ENCODE data around the gene LIMCH1.
"Not testable (repeated sequence)": the region's sequence is repeated elsewhere in the genome, so short reads cannot be mapped to it uniquely, and the experiment has no call there.

Gene LIMCH1

GRCh38 chr4:41640906-41641305, 102.9 kb downstream of the LIMCH1 start:
- no peaks in the 10 kb centered on the region for H3K36me3 ChIP-seq (ENCODE audit: control insufficient read depth, insufficient read depth, low read length)
- no peak overlapping the region for H3K9ac ChIP-seq (ENCODE audit: low read length)
- no peak overlapping the region for H3K4me3 ChIP-seq (ENCODE audit: low read length)
- H3K4me1 ChIP-seq (ENCODE audit: control insufficient read depth, insufficient read depth, low read length): peaks cover 6% of the 10 kb centered on the region
- H3K9me3 ChIP-seq (ENCODE audit: control insufficient read depth, low read length): no peaks in the 10 kb centered on the region
- H3K27me3 ChIP-seq (ENCODE audit: control insufficient read depth, insufficient read depth, low read length): peaks cover 6% of the 10 kb centered on the region

- not testable (repeated sequence) for H3K9ac ChIP-seq (ENCODE audit: low read length); H3K4me1 ChIP-seq (ENCODE audit: control insufficient read depth, insufficient read depth, low read length); H3K36me3 ChIP-seq (ENCODE audit: control insufficient read depth, insufficient read depth, low read length); H3K9me3 ChIP-seq (ENCODE audit: control insufficient read depth, low read length); H3K4me3 ChIP-seq (ENCODE audit: low read length); H3K27me3 ChIP-seq (ENCODE audit: control insufficient read depth, insufficient read depth, low read length)
These were observed 104.8 kb downstream of the LIMCH1 start for GRCh38 chr4:41642746-41643145.

GRCh38 chr4:41643331-41643730, 105.4 kb downstream of the LIMCH1 start:
- H3K27me3 ChIP-seq (ENCODE audit: control insufficient read depth, insufficient read depth, low read length): peaks cover 6% of the 10 kb centered on the region
- H3K36me3 ChIP-seq (ENCODE audit: control insufficient read depth, insufficient read depth, low read length): no peaks in the 10 kb centered on the region
- no peak overlapping the region for H3K9ac ChIP-seq (ENCODE audit: low read length)
- H3K4me1 ChIP-seq (ENCODE audit: control insufficient read depth, insufficient read depth, low read length): peaks cover 6% of the 10 kb centered on the region
- H3K9me3 ChIP-seq (ENCODE audit: control insufficient read depth, low read length): no peaks in the 10 kb centered on the region
- H3K4me3 ChIP-seq (ENCODE audit: low read length): no peak overlapping the region

GRCh38 chr4:41644288-41644914, 106.4 kb downstream of the LIMCH1 start:
- H3K9ac ChIP-seq (ENCODE audit: low read length): no peak overlapping the region
- H3K4me3 ChIP-seq (ENCODE audit: low read length): no peak overlapping the region

GRCh38 chr4:41644915-41645295, 106.9 kb downstream of the LIMCH1 start:
- Histone ChIP-seq H3K4me1 (ENCODE audit: control insufficient read depth, insufficient read depth, low read length) (peaks cover 6% of the 10 kb centered on the region), H3K36me3 (ENCODE audit: control insufficient read depth, insufficient read depth, low read length) (no peaks in the 10 kb centered on the region), H3K27me3 (ENCODE audit: control insufficient read depth, insufficient read depth, low read length) (peaks cover 6% of the 10 kb centered on the region), H3K9me3 (ENCODE audit: control insufficient read depth, low read length) (no peaks in the 10 kb centered on the region), H3K4me3 (ENCODE audit: low read length) (no peak overlapping the region), H3K9ac (ENCODE audit: low read length) (no peak overlapping the region)

More at GRCh38 chr4:41644288-41644914, 106.4 kb downstream of the LIMCH1 start:
- H3K27me3 ChIP-seq (ENCODE audit: control insufficient read depth, insufficient read depth, low read length): peaks cover 6% of the 10 kb centered on the region
- no peaks in the 10 kb centered on the region for H3K9me3 ChIP-seq (ENCODE audit: control insufficient read depth, low read length)
- no peaks in the 10 kb centered on the region for H3K36me3 ChIP-seq (ENCODE audit: control insufficient read depth, insufficient read depth, low read length)
- peaks cover 6% of the 10 kb centered on the region for H3K4me1 ChIP-seq (ENCODE audit: control insufficient read depth, insufficient read depth, low read length)

DNA sequence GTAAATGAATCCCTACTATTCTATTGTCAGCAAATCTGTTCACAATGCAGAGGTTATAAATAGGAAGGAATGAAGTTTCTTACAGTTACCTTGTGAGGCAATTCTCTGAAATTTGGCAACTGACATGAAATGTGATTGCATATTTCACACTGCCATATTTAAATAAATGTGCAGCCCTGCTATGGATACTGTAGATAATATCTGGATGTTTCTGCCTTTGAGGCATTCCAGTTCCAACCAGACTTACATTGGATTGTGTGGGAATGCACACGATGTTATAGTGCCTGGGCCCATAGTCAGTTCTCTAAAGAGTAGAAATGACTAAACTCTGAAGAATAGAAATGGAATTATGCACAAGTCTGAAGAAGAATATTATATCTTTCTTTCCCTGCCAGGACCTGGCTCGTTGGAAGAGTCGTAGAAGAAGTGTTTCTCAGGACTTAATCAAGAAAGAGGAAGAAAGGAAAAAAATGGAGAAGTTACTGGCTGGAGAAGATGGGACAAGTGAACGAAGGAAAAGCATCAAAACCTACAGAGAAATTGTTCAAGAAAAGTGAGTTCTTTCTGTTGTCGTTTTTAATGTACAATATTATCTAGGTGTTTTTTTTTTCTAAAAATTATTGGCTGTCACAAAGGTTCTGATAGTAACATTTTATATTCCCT, 107.9 kb downstream of the LIMCH1 start:
- no peak overlapping the region for H3K9ac ChIP-seq (ENCODE audit: low read length)
- H3K27me3 ChIP-seq (ENCODE audit: control insufficient read depth, insufficient read depth, low read length): peaks cover 6% of the 10 kb centered on the region
- H3K4me3 ChIP-seq (ENCODE audit: low read length): no peak overlapping the region
- peaks cover 6% of the 10 kb centered on the region for H3K4me1 ChIP-seq (ENCODE audit: control insufficient read depth, insufficient read depth, low read length)
- H3K9me3 ChIP-seq (ENCODE audit: control insufficient read depth, low read length): no peaks in the 10 kb centered on the region
- no peaks in the 10 kb centered on the region for H3K36me3 ChIP-seq (ENCODE audit: control insufficient read depth, insufficient read depth, low read length)

DNA sequence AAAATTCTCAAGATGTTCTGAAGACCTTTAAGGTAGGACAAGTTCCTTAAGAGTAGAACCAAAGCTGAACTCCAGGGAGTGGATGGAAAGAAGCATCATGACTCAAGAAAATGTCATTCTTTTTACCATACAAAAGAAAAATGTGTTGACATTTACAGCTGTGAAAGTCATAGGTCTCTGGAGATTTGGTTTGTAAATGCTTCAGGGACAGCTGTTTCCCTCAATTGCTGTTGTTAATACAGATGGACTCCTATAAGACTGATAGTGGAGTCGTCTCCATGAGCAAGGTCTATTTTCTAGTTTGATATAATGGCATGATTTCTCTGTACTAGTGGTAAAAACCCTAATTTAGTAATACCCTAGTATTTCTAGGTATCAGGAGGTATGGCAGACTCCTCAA, 108.9 kb downstream of the LIMCH1 start:
- peaks cover 6% of the 10 kb centered on the region for H3K27me3 ChIP-seq (ENCODE audit: control insufficient read depth, insufficient read depth, low read length)
- H3K4me1 ChIP-seq (ENCODE audit: control insufficient read depth, insufficient read depth, low read length): peaks cover 6% of the 10 kb centered on the region
- H3K9ac ChIP-seq (ENCODE audit: low read length): no peak overlapping the region
- H3K9me3 ChIP-seq (ENCODE audit: control insufficient read depth, low read length): no peaks in the 10 kb centered on the region
- no peak overlapping the region for H3K4me3 ChIP-seq (ENCODE audit: low read length)
- H3K36me3 ChIP-seq (ENCODE audit: control insufficient read depth, insufficient read depth, low read length): no peaks in the 10 kb centered on the region

DNA sequence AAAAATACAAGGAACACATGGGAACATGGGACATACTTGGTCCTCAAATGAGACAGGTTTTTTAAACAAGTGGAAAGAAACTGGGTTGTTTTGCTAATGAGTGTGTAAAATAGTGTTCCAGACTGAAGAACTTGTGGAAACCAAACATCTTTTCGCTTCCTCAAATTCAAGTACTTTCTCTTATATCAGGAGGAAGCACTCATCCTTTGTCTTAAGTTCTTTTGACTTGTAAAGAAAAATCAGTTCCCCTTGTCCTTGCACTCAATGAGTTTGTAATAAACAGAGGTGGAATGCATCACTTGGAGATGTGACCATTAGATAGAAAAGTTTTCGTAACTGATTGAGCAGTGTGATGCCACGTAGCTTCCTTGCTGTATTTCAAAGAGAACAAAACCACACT, 109.4 kb downstream of the LIMCH1 start:
- Histone ChIP-seq H3K4me3 (ENCODE audit: low read length) (no peak overlapping the region), H3K4me1 (ENCODE audit: control insufficient read depth, insufficient read depth, low read length) (peaks cover 6% of the 10 kb centered on the region), H3K9ac (ENCODE audit: low read length) (no peak overlapping the region), H3K36me3 (ENCODE audit: control insufficient read depth, insufficient read depth, low read length) (no peaks in the 10 kb centered on the region), H3K27me3 (ENCODE audit: control insufficient read depth, insufficient read depth, low read length) (peaks cover 6% of the 10 kb centered on the region), H3K9me3 (ENCODE audit: control insufficient read depth, low read length) (no peaks in the 10 kb centered on the region)

DNA sequence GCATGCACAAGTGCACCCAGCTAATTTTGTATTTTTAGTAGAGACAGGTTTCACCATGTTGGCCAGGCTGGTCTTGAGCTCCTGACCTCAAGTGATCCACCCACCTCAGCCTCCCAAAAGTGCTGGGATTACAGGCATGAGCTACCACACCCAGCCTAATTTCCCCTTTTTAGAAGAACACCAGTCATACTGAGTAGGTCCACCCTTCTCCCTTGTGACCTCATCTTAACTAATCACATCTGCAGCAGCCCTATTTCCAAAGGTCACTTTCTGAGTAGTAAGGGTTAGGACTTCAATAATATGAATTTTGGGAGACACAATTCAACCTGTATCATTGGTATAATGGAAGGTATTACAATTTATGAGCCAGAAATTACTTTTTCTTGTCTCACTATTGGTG, 113.2 kb downstream of the LIMCH1 start:
- not testable (repeated sequence) for H3K9me3 ChIP-seq (ENCODE audit: control insufficient read depth, low read length); H3K36me3 ChIP-seq (ENCODE audit: control insufficient read depth, insufficient read depth, low read length)

DNA sequence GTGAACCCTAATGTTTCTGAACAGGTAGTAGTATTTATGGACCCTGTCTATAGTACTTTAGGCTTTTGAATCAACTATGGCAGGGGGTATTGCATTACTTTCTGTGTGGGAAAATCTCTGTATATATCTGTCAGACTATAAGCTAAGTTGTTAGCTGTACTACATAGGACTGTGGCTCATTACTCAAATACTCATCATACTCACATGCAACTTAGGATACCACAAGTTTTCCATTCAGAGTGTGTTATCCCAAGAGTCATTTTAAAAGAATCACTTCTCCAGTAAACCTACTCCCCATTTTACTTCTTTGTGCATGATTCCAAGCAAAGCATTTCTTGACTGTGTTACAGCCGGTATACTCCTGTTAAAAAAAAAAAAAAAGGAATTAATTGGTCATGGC, 115.0 kb downstream of the LIMCH1 start:
- H3K27me3 ChIP-seq (ENCODE audit: control insufficient read depth, insufficient read depth, low read length): no peaks in the 10 kb centered on the region
- H3K9me3 ChIP-seq (ENCODE audit: control insufficient read depth, low read length): no peaks in the 10 kb centered on the region
- no peaks in the 10 kb centered on the region for H3K4me1 ChIP-seq (ENCODE audit: control insufficient read depth, insufficient read depth, low read length)
- no peaks in the 10 kb centered on the region for H3K36me3 ChIP-seq (ENCODE audit: control insufficient read depth, insufficient read depth, low read length)
- no peak overlapping the region for H3K4me3 ChIP-seq (ENCODE audit: low read length)
- H3K9ac ChIP-seq (ENCODE audit: low read length): no peak overlapping the region

More for the DNA sequence above, 113.2 kb downstream of the LIMCH1 start:
- not testable (repeated sequence) for H3K27me3 ChIP-seq (ENCODE audit: control insufficient read depth, insufficient read depth, low read length); H3K9ac ChIP-seq (ENCODE audit: low read length); H3K4me1 ChIP-seq (ENCODE audit: control insufficient read depth, insufficient read depth, low read length); H3K4me3 ChIP-seq (ENCODE audit: low read length)

DNA sequence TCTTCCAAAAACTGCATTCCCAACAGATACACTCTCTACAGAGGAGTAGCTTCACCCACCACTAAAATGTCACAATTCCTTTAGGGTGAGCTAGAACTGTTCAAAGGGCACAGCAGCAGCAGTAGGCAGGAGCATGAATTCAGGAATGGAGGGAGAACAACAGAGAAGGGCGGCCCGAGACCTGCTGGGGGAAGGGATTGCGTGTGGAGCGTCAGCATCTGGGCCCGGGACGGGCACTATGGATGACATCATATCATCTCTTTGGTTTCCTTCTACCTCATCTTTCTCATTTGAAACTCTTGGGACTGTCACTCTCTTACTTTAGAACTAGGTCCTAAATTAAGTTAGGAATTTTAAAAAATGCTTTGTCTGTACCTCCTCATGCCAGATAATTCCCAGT, 115.6 kb downstream of the LIMCH1 start:
- no peaks in the 10 kb centered on the region for H3K4me1 ChIP-seq (ENCODE audit: control insufficient read depth, insufficient read depth, low read length)
- H3K9me3 ChIP-seq (ENCODE audit: control insufficient read depth, low read length): no peaks in the 10 kb centered on the region
- no peak overlapping the region for H3K4me3 ChIP-seq (ENCODE audit: low read length)
- no peaks in the 10 kb centered on the region for H3K27me3 ChIP-seq (ENCODE audit: control insufficient read depth, insufficient read depth, low read length)
- H3K36me3 ChIP-seq (ENCODE audit: control insufficient read depth, insufficient read depth, low read length): no peaks in the 10 kb centered on the region
- H3K9ac ChIP-seq (ENCODE audit: low read length): no peak overlapping the region

GRCh38 chr4:41655177-41655576, 117.2 kb downstream of the LIMCH1 start:
- Histone ChIP-seq H3K4me1 (ENCODE audit: control insufficient read depth, insufficient read depth, low read length) (no peaks in the 10 kb centered on the region), H3K9me3 (ENCODE audit: control insufficient read depth, low read length) (no peaks in the 10 kb centered on the region), H3K4me3 (ENCODE audit: low read length) (no peak overlapping the region), H3K36me3 (ENCODE audit: control insufficient read depth, insufficient read depth, low read length) (no peaks in the 10 kb centered on the region), H3K27me3 (ENCODE audit: control insufficient read depth, insufficient read depth, low read length) (no peaks in the 10 kb centered on the region), H3K9ac (ENCODE audit: low read length) (no peak overlapping the region)
